Sigmoid colon (tissue), 4 donors: ENCODE data around the gene CTRB1.
"Not testable (repeated sequence)": the region's sequence is repeated elsewhere in the genome, so short reads cannot be mapped to it uniquely, and the experiment has no call there.

ENCODE experiments used
- CTCF ChIP-seq, 4 experiments: fragments of 450-650 bp in 3 of 4; fragments of 200-600 bp in 1 of 4; IDR thresholded peaks; one replicate each; pipeline ENCODE4 v1.5.1; 2016 to 2019; ENCODE audit warnings: antibody characterized with exemption in 4 of 4, mild to moderate bottlenecking in 3 of 4, moderate library complexity in 2 of 4
- EP300 ChIP-seq, 4 donors: sonication (generic); formaldehyde crosslinking; IDR thresholded peaks; one replicate each; pipeline ENCODE4 v1.6.1; 2017; ENCODE audit warnings: antibody characterized with exemption in 4 of 4
- POLR2AphosphoS5 ChIP-seq, 4 donors: sonication (generic); formaldehyde crosslinking; IDR thresholded peaks; one replicate each; pipeline ENCODE4 v1.6.1; 2017; ENCODE audit warnings: antibody characterized with exemption in 4 of 4

DNA sequence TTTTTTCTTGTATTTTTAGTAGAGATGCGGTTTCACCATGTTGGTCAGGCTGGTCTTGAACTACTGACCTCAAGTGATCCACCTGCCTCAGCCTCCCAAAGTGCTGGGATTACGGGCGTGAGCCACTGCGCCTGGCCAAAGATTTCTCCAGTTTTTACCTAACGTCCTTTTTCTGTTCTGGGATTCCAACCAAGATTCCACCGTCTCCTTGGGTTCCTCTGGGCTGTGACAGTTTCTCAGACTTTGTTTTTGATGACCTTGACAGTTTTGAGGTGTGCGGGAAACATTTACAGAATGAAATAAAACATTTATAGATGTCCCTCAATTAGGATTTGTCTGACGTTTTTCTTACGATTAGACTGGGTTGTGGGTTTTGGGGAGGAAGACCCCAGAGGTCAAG is 50.6 kb downstream of the CTRB1 start:
- not testable (repeated sequence) for TF ChIP-seq CTCF, EP300, POLR2AphosphoS5 (IDR thresholded peaks at IDR 0.05)
